Tibial artery (tissue), 4 donors: Measurements from ENCODE around the gene CD300E.

ENCODE experiments used
- DNase-seq, 2 donors: peaks; one replicate each; pipeline ENCODE4 v3.0.0-alpha.2; 2019
- H3K27ac ChIP-seq, 2 donors: fragments of 200-600 bp; sonication (generic) in 1 of 2; 1 replicate in 1 of 2; 2 replicates in 1 of 2; pipeline ENCODE4 v1.5.1; 2018 to 2019; ENCODE audit warnings: mild to moderate bottlenecking in 1 of 2
- H3K27me3 ChIP-seq, 2 donors: fragments of 200-600 bp; sonication (generic) in 1 of 2; one replicate each; pipeline versions ENCODE4 v1.5.1 to v1.6.0; 2016 to 2019
- H3K36me3 ChIP-seq, 3 donors: fragments of 200-600 bp; sonication (generic) in 2 of 3; one replicate each; pipeline ENCODE4 v1.5.1; 2016 to 2019; ENCODE audit warnings: mild to moderate bottlenecking in 2 of 3
- H3K4me1 ChIP-seq, 4 donors: fragments of 200-600 bp; sonication (generic) in 2 of 4; 1 replicate in 3 of 4; 2 replicates in 1 of 4; pipeline ENCODE4 v1.5.1; 2016 to 2019
- H3K4me3 ChIP-seq, 2 donors: fragments of 200-600 bp; sonication (generic) in 1 of 2; 1 replicate in 1 of 2; 2 replicates in 1 of 2; pipeline ENCODE4 v1.5.1; 2018 to 2019; ENCODE audit warnings: mild to moderate bottlenecking in 2 of 2
- H3K9me3 ChIP-seq, 3 donors: fragments of 200-600 bp; sonication (generic) in 1 of 3; one replicate each; pipeline ENCODE4 v1.5.1; 2016 to 2019
- intact Hi-C: fragments of 100-400 bp; cut with DNase I; formaldehyde crosslinking; loops from one replicate; pipeline ENCODE4 v1.15.0; 2023; ENCODE audit warnings: low total_unique reads
- TF ChIP-seq, protein P1 (sequence below), 2 experiments: fragments of 200-600 bp in 1 of 2; fragments of 450-650 bp in 1 of 2; IDR thresholded peaks; one replicate each; pipeline ENCODE4 v1.5.1; 2017 to 2019; ENCODE audit warnings: antibody characterized with exemption in 2 of 2, mild to moderate bottlenecking in 1 of 2, moderate library complexity in 1 of 2

Gene CD300E

GRCh38 chr17:74646231-74646630 is 22.7 kb upstream of the CD300E start:
- Histone ChIP-seq H3K36me3 (no peaks in the 10 kb centered on the region), H3K27me3 (peaks cover 0 to 37% of the 10 kb centered on the region in 2 donors), H3K4me3 (no peak overlapping the region), H3K4me1 (no peaks in the 10 kb centered on the region), H3K27ac (no peak overlapping the region), H3K9me3 (no peaks in the 10 kb centered on the region)
- intact Hi-C loops, result no loop called here
- TF ChIP-seq, protein P1, sequence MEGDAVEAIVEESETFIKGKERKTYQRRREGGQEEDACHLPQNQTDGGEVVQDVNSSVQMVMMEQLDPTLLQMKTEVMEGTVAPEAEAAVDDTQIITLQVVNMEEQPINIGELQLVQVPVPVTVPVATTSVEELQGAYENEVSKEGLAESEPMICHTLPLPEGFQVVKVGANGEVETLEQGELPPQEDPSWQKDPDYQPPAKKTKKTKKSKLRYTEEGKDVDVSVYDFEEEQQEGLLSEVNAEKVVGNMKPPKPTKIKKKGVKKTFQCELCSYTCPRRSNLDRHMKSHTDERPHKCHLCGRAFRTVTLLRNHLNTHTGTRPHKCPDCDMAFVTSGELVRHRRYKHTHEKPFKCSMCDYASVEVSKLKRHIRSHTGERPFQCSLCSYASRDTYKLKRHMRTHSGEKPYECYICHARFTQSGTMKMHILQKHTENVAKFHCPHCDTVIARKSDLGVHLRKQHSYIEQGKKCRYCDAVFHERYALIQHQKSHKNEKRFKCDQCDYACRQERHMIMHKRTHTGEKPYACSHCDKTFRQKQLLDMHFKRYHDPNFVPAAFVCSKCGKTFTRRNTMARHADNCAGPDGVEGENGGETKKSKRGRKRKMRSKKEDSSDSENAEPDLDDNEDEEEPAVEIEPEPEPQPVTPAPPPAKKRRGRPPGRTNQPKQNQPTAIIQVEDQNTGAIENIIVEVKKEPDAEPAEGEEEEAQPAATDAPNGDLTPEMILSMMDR (IDR thresholded peaks at IDR 0.05), result peak in 1 of 2 experiments; percentile 8
- no peak for DNase-seq

DNA sequence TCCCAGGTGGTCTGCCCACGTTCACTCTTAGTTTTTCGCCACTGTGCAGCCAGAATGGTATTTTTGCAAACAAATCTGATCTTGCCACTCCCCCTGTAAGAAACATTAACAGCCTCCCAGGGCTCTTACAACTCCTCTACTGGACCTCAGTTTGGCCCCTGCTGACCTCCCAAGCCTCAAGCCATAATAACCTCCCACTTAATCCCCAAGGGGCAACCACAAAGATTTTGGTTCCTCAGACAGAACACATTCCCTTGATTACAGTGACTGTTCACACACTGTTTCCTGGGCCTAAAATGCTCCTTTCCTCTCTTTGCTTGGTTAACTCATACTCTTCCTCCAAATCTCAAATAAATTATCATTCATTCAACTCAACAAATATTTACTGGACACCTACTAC is 21.5 kb upstream of the CD300E start:
- TF ChIP-seq, protein P1 (IDR thresholded peaks at IDR 0.05), result no peak
- H3K36me3 ChIP-seq, result no peaks in the 10 kb centered on the region
- H3K4me3 ChIP-seq, result no peak overlapping the region
- H3K27me3 ChIP-seq, result peaks cover 0 to 29% of the 10 kb centered on the region in 2 donors
- no peak overlapping the region for H3K27ac ChIP-seq
- no peaks in the 10 kb centered on the region for H3K9me3 ChIP-seq
- no peak for DNase-seq
- H3K4me1 ChIP-seq, result no peaks in the 10 kb centered on the region
- intact Hi-C loops, result no loop called here

DNA sequence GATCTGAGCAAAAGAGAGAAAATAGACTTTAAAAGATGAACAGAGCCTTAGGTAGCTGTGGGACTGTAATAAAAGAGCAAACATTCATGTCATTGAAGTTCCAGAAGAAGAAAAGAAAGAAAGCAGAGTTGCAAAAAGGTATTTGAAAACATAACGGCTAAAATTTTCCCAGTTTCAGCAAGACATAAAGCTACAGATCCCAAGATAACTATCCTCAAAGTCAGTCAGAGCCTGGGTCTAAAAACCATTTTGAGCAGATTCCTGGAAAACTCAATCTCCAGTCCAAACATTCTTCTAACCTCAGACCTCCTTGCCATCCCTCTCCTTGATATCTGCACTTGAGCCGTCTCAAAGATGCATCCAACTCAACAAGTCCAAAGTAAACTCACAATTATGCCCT is 20.9 kb upstream of the CD300E start:
- no peaks in the 10 kb centered on the region for H3K4me1 ChIP-seq
- no peak overlapping the region for H3K4me3 ChIP-seq
- no peaks in the 10 kb centered on the region for H3K9me3 ChIP-seq
- TF ChIP-seq, protein P1 (IDR thresholded peaks at IDR 0.05), result no peak
- H3K27ac ChIP-seq, result no peak overlapping the region
- intact Hi-C loops, result no loop called here
- peaks cover 0 to 25% of the 10 kb centered on the region in 2 donors for H3K27me3 ChIP-seq
- DNase-seq, result no peak
- no peaks in the 10 kb centered on the region for H3K36me3 ChIP-seq

GRCh38 chr17:74643826-74644225 is 20.3 kb upstream of the CD300E start:
- TF ChIP-seq, protein P1 (IDR thresholded peaks at IDR 0.05), result no peak
- H3K36me3 ChIP-seq, result no peaks in the 10 kb centered on the region
- H3K27ac ChIP-seq, result no peak overlapping the region
- intact Hi-C loops, result no loop called here
- H3K4me3 ChIP-seq, result no peak overlapping the region
- H3K4me1 ChIP-seq, result no peaks in the 10 kb centered on the region
- DNase-seq, result no peak
- H3K9me3 ChIP-seq, result no peaks in the 10 kb centered on the region
- H3K27me3 ChIP-seq, result peaks cover 0 to 20% of the 10 kb centered on the region in 2 donors

DNA sequence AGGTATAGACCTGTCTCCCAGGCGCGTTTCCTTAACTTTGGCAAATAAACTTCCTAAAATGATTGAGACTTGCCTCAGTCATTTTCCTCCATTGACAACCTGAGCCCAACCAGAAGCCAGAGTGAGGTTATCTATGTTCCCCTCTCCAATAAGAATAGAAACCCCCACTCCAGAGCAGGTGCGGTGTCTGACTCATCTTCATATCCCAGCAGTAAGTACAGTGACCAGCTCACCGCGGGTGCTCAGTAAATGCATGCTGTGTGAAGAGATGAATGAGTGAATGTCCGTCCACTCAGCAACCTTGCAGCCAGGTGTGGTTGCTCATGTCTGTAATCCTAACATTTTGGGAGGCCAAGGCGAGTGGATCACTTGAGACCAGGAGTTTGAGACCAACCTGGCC is 19.5 kb upstream of the CD300E start:
- peak in 1 of 2 donors; percentile 13 for DNase-seq
- H3K27ac ChIP-seq, result no peak overlapping the region
- no peaks in the 10 kb centered on the region for H3K36me3 ChIP-seq
- no peaks in the 10 kb centered on the region for H3K9me3 ChIP-seq
- TF ChIP-seq, protein P1 (IDR thresholded peaks at IDR 0.05), result no peak
- no peak overlapping the region for H3K4me3 ChIP-seq
- peaks cover 0 to 18% of the 10 kb centered on the region in 2 donors for H3K27me3 ChIP-seq
- intact Hi-C loops, result no loop called here
- H3K4me1 ChIP-seq, result no peaks in the 10 kb centered on the region

GRCh38 chr17:74642556-74642955 is 19.0 kb upstream of the CD300E start:
- H3K27me3 ChIP-seq, result peaks cover 0 to 16% of the 10 kb centered on the region in 2 donors
- H3K4me3 ChIP-seq, result no peak overlapping the region
- intact Hi-C loops, result no loop called here
- TF ChIP-seq, protein P1 (IDR thresholded peaks at IDR 0.05), result no peak
- H3K36me3 ChIP-seq, result no peaks in the 10 kb centered on the region
- no peak overlapping the region for H3K27ac ChIP-seq
- no peaks in the 10 kb centered on the region for H3K4me1 ChIP-seq
- H3K9me3 ChIP-seq, result no peaks in the 10 kb centered on the region
- no peak for DNase-seq
